ENCODE measurements around the gene VPS13C. TPM values are rescaled to one million over a fixed set of nuclear protein-coding genes. Genes with fewer than 3 reads are reported as not detected.

The VPS13C gene
- total RNA-seq, 2 donors from 2014 or later, result 116 to 127 TPM

GRCh38 chr15:61840090-61840489 lies 220.2 kb downstream of the VPS13C start:
- no peak overlapping the region for H3K4me3 Mint-ChIP-seq
- ATAC-seq (no peak), DNase-seq (no peak)
- H3K4me1 Mint-ChIP-seq, result peaks cover 11% of the 10 kb centered on the region
- H3K36me3 Mint-ChIP-seq (ENCODE audit: low read depth), result peaks cover 2% of the 10 kb centered on the region
- no peaks in the 10 kb centered on the region for H3K9me3 ChIP-seq (ENCODE audit: control insufficient read depth, low read length, poor library complexity, severe bottlenecking)
- peaks cover 60% of the 10 kb centered on the region for H3K27me3 Mint-ChIP-seq
- H3K27ac Mint-ChIP-seq, result no peak overlapping the region

GRCh38 chr15:61839546-61839945 lies 220.7 kb downstream of the VPS13C start:
- H3K36me3 Mint-ChIP-seq (ENCODE audit: low read depth), result peaks cover 2% of the 10 kb centered on the region
- peaks cover 11% of the 10 kb centered on the region for H3K4me1 Mint-ChIP-seq
- H3K9me3 ChIP-seq (ENCODE audit: control insufficient read depth, low read length, poor library complexity, severe bottlenecking), result no peaks in the 10 kb centered on the region
- DNase-seq, result no peak
- no peak overlapping the region for H3K4me3 Mint-ChIP-seq
- H3K27me3 Mint-ChIP-seq, result peaks cover 56% of the 10 kb centered on the region
- H3K27ac Mint-ChIP-seq, result no peak overlapping the region
- no peak for ATAC-seq

GRCh38 chr15:61835496-61836106 lies 224.6 kb downstream of the VPS13C start:
- peaks cover 62% of the 10 kb centered on the region for H3K27me3 Mint-ChIP-seq
- DNase-seq, result peak; percentile 29 to 45 (median 39)
- no peaks in the 10 kb centered on the region for H3K9me3 ChIP-seq (ENCODE audit: control insufficient read depth, low read length, poor library complexity, severe bottlenecking)
- no peak overlapping the region for H3K4me3 Mint-ChIP-seq
- ATAC-seq, result peak; percentile 65
- H3K36me3 Mint-ChIP-seq (ENCODE audit: low read depth), result no peaks in the 10 kb centered on the region
- H3K27ac Mint-ChIP-seq, result no peak overlapping the region
- H3K4me1 Mint-ChIP-seq, result peaks cover 13% of the 10 kb centered on the region

DNA sequence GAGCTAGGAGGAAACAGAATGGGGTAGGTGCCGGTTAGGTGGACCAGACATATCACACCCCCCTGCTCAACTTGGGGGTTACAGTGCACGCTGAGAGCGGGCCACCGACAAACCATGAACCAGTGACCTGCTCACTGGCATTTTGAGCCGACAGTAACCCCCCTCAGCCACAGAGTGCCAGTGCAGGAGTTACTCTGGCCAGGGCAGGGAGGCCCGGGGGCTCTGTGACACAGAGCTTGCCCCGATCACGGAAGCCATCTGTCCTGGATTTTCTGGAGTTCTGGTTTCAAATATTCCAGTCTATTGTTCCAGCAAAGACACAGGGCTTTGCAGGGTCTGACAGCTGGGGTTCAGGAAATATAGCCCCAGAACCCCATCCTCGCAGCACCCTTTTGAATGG lies 225.2 kb downstream of the VPS13C start:
- Mint-ChIP-seq H3K27ac (no peak overlapping the region), H3K27me3 (peaks cover 58% of the 10 kb centered on the region), H3K4me1 (peaks cover 14% of the 10 kb centered on the region), H3K4me3 (no peak overlapping the region), H3K36me3 (ENCODE audit: low read depth) (peaks cover 2% of the 10 kb centered on the region)
- no peak for DNase-seq
- H3K9me3 ChIP-seq (ENCODE audit: control insufficient read depth, low read length, poor library complexity, severe bottlenecking), result no peaks in the 10 kb centered on the region
- ATAC-seq, result no peak

GRCh38 chr15:61834076-61834697 lies 226.1 kb downstream of the VPS13C start:
- Mint-ChIP-seq H3K4me1 (peaks cover 13% of the 10 kb centered on the region), H3K27me3 (peaks cover 50% of the 10 kb centered on the region), H3K27ac (no peak overlapping the region), H3K36me3 (ENCODE audit: low read depth) (peaks cover 3% of the 10 kb centered on the region), H3K4me3 (no peak overlapping the region)
- ATAC-seq (peak; percentile 88), DNase-seq (peak; percentile 41 to 69 (median 49))
- H3K9me3 ChIP-seq (ENCODE audit: control insufficient read depth, low read length, poor library complexity, severe bottlenecking), result no peaks in the 10 kb centered on the region

GRCh38 chr15:61832223-61832622 lies 228.0 kb downstream of the VPS13C start:
- Mint-ChIP-seq H3K4me1 (peaks cover 13% of the 10 kb centered on the region), H3K27me3 (peaks cover 44% of the 10 kb centered on the region)

DNA sequence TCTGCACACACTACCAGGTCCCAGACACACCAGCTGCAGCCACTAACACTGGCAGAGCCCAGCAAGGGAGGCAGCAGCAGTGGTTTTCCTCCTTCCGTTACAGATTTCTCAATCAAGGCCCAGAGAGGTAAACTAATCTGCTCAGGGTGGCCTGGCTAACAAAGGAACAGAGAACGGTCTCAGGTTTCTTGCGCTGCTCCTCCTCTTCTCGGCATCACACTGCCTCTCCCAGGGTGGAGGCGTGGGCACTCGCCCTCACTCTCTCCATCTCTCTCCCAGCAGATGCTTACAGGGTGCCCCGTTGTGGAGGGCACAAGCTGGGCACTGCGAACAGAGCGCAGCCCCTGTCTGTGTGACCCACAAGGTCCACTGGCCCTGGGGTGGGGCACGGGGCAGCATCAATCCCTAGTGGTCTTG lies 228.7 kb downstream of the VPS13C start:
- ATAC-seq (no peak), DNase-seq (no peak)
- peak overlapping the region; percentile 69 for H3K27ac Mint-ChIP-seq

More at GRCh38 chr15:61832223-61832622, 228.0 kb downstream of the VPS13C start:
- Mint-ChIP-seq H3K27ac (peak overlapping the region; percentile 69), H3K4me3 (no peak overlapping the region), H3K36me3 (ENCODE audit: low read depth) (peaks cover 3% of the 10 kb centered on the region)
- no peaks in the 10 kb centered on the region for H3K9me3 ChIP-seq (ENCODE audit: control insufficient read depth, low read length, poor library complexity, severe bottlenecking)
- ATAC-seq (no peak), DNase-seq (no peak)

DNA sequence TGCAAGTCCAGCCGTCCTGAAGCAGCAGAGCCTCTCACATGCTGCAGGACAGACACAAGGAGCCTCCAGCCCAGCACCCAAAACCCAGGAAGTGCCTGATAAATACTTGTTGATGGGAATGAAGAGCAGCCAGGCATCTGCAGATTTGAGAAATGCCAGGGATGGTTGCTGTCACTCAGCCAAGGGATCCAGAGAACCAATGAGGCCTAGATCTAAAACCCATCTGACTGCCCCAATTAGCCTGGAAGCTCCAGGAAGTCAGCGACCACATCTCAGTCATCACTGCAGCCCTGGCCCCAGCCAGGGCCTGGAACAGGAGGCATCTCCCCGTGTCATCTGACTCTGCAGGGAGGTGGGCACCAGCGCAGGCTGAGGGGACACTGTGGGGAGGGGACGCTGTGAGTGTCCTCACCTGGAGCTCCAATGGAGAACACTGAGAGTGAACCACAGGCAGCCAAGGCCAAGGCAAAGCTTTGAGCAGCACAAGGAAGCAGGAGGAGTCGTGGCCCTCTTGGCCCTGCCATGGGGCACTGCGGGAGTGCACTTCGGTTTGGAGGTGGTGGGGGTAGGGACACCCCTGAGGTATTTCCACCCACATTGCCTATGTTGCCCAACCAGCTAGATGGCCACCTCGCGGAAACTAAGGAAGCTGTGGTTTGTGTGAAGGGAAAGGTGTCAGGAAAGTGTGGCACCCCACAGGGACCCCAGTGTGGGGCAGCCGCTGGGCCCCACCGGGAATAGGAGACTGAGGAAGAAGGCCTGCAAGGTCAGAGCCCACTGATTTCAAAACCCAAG lies 229.5 kb downstream of the VPS13C start:
- H3K4me1 Mint-ChIP-seq, result peaks cover 13% of the 10 kb centered on the region
- peaks cover 3% of the 10 kb centered on the region for H3K36me3 Mint-ChIP-seq (ENCODE audit: low read depth)

More for the DNA sequence above, 228.7 kb downstream of the VPS13C start:
- Mint-ChIP-seq H3K4me3 (no peak overlapping the region), H3K36me3 (ENCODE audit: low read depth) (peaks cover 3% of the 10 kb centered on the region), H3K27me3 (peaks cover 39% of the 10 kb centered on the region), H3K4me1 (peaks cover 13% of the 10 kb centered on the region)
- no peaks in the 10 kb centered on the region for H3K9me3 ChIP-seq (ENCODE audit: control insufficient read depth, low read length, poor library complexity, severe bottlenecking)

GRCh38 chr15:61829514-61829889 lies 230.7 kb downstream of the VPS13C start:
- Mint-ChIP-seq H3K4me3 (no peak overlapping the region), H3K4me1 (peaks cover 13% of the 10 kb centered on the region), H3K27ac (no peak overlapping the region), H3K36me3 (ENCODE audit: low read depth) (peaks cover 3% of the 10 kb centered on the region), H3K27me3 (peaks cover 42% of the 10 kb centered on the region)
- DNase-seq, result no peak
- ATAC-seq, result no peak
- H3K9me3 ChIP-seq (ENCODE audit: control insufficient read depth, low read length, poor library complexity, severe bottlenecking), result no peaks in the 10 kb centered on the region

More for the DNA sequence above, 229.5 kb downstream of the VPS13C start:
- H3K27me3 Mint-ChIP-seq, result peaks cover 39% of the 10 kb centered on the region
- H3K9me3 ChIP-seq (ENCODE audit: control insufficient read depth, low read length, poor library complexity, severe bottlenecking), result no peaks in the 10 kb centered on the region
- no peak overlapping the region for H3K4me3 Mint-ChIP-seq
- DNase-seq (no peak), ATAC-seq (no peak)
- H3K27ac Mint-ChIP-seq, result no peak overlapping the region

- H3K27ac Mint-ChIP-seq, result no peak overlapping the region
- H3K9me3 ChIP-seq (ENCODE audit: control insufficient read depth, low read length, poor library complexity, severe bottlenecking), result no peaks in the 10 kb centered on the region
- peaks cover 37% of the 10 kb centered on the region for H3K27me3 Mint-ChIP-seq
- DNase-seq (no peak), ATAC-seq (no peak)
- H3K4me1 Mint-ChIP-seq, result peaks cover 12% of the 10 kb centered on the region
- H3K36me3 Mint-ChIP-seq (ENCODE audit: low read depth), result peaks cover 3% of the 10 kb centered on the region
- no peak overlapping the region for H3K4me3 Mint-ChIP-seq
Observed at GRCh38 chr15:61828860-61829513, 231.3 kb downstream of the VPS13C start.

GRCh38 chr15:61828008-61828407 lies 232.2 kb downstream of the VPS13C start:
- peaks cover 3% of the 10 kb centered on the region for H3K36me3 Mint-ChIP-seq (ENCODE audit: low read depth)
- no peak overlapping the region for H3K27ac Mint-ChIP-seq
- no peaks in the 10 kb centered on the region for H3K9me3 ChIP-seq (ENCODE audit: control insufficient read depth, low read length, poor library complexity, severe bottlenecking)
- H3K27me3 Mint-ChIP-seq, result peaks cover 33% of the 10 kb centered on the region
- ATAC-seq, result no peak
- no peak overlapping the region for H3K4me3 Mint-ChIP-seq
- no peak for DNase-seq
- H3K4me1 Mint-ChIP-seq, result peaks cover 9% of the 10 kb centered on the region

- H3K9me3 ChIP-seq (ENCODE audit: control insufficient read depth, low read length, poor library complexity, severe bottlenecking), result no peaks in the 10 kb centered on the region
- Mint-ChIP-seq H3K36me3 (ENCODE audit: low read depth) (peaks cover 4% of the 10 kb centered on the region), H3K4me1 (peaks cover 9% of the 10 kb centered on the region), H3K27ac (no peak overlapping the region), H3K27me3 (peaks cover 30% of the 10 kb centered on the region), H3K4me3 (no peak overlapping the region)
- no peak for DNase-seq
- ATAC-seq, result no peak
Observed at GRCh38 chr15:61827131-61827530, 233.1 kb downstream of the VPS13C start.

DNA sequence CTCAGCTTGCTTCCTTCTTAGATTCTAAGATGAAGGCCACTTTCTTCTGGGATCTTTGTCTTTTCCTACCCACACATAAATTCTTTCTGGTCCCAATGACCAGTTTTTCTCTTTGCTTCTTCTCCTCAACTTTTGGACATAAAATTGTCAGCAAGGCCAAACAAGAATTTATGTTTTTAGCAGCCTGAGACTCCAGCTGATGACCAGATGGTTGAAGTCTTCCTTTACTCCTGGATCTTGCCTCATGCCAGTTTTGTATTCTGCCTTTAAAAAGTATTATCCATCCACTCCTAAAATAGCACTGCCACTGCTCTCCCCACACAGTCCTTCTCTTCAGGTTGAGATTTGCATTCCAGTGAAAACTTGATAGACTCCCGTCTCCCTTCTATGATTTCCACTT lies 236.0 kb downstream of the VPS13C start:
- no peak for DNase-seq
- H3K9me3 ChIP-seq (ENCODE audit: control insufficient read depth, low read length, poor library complexity, severe bottlenecking), result no peaks in the 10 kb centered on the region
- Mint-ChIP-seq H3K27ac (no peak overlapping the region), H3K4me3 (no peak overlapping the region), H3K27me3 (peaks cover 37% of the 10 kb centered on the region), H3K4me1 (no peaks in the 10 kb centered on the region), H3K36me3 (ENCODE audit: low read depth) (peaks cover 2% of the 10 kb centered on the region)
- ATAC-seq, result no peak
